ENCODE results near the gene ZNF578.
"Not testable (repeated sequence)": the region's sequence is repeated elsewhere in the genome, so short reads cannot be mapped to it uniquely, and the experiment has no call there.

ZNF578 gene

DNA sequence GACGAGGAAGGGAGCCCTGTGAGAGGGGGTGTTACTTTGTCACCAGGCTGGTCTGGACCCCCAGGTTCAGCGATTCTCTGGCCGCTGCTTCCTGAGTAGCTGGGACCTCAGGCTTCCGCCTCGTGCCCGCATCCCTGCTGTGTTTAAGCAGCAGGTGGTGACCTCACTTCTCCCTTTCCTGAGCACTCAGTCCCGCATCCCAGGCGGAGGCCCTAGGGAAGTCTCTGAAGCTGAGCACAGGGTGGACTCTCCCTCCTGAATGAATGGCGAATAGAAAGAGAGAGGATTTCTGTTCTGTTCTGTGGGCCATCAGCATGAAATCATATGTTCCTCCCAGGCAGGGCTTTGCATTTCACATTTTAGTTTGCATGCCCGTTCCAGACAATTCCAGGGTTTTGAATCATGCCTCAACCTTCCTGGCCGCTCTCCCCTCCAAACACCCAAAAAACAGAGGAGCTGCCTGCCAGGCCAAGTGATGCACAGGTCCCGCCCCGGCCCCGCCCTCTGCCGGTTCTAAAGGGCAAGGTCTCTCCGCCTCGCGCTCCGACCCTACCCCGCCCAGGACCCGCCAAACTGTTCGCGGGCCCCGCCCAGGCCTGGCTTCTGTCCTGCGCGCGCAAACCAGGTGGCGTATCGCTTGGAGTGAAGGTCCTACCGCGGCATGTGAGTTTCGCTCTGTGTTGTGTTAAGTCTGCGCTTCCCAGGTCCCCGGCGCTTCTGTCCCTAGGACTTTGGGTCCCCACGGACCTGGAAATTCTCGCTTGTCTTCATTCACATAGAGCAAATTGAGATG is 39.0 kb downstream of the ZNF578 start:
- H3K4me3 ChIP-seq (ENCODE audit: low read depth, low read length): no peak overlapping the region
- ChIA-PET CTCF (no interaction called here), POLR2A (no interaction called here)
- TF ChIP-seq, protein P1, sequence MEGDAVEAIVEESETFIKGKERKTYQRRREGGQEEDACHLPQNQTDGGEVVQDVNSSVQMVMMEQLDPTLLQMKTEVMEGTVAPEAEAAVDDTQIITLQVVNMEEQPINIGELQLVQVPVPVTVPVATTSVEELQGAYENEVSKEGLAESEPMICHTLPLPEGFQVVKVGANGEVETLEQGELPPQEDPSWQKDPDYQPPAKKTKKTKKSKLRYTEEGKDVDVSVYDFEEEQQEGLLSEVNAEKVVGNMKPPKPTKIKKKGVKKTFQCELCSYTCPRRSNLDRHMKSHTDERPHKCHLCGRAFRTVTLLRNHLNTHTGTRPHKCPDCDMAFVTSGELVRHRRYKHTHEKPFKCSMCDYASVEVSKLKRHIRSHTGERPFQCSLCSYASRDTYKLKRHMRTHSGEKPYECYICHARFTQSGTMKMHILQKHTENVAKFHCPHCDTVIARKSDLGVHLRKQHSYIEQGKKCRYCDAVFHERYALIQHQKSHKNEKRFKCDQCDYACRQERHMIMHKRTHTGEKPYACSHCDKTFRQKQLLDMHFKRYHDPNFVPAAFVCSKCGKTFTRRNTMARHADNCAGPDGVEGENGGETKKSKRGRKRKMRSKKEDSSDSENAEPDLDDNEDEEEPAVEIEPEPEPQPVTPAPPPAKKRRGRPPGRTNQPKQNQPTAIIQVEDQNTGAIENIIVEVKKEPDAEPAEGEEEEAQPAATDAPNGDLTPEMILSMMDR (IDR thresholded peaks at IDR 0.05; ENCODE audit: insufficient read depth, low read length, missing control alignments): no peak
- no peak for DNase-seq (ENCODE audit: low read depth, low spot score)

DNA sequence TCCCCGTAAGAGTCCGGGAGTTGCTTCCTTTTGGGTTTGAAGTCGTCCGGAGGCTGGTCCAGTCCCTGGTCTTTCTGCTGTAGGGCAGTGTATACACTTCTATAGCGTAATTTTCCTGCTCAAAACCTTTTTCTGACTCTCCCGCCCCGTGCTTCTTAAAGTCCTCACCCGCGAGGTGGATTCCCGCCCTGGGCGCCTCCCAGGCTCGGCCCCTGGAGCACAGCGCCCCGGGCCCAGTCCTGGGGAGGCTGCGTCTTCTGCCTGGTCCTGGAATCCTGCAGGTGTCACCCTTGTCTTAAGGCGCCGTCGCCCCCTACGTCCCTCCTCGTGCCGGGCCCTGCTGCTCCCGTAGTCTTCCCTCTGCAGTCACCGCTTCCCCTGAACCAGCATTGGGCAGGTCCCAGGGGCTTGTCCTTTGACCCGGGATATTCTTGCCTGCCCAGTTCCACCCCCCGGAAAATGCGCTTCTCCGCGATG is 39.7 kb downstream of the ZNF578 start:
- H3K4me3 ChIP-seq (ENCODE audit: low read depth, low read length): no peak overlapping the region

GRCh38 chr19:52494518-52494917 is 41.2 kb downstream of the ZNF578 start:
- DNase-seq (ENCODE audit: low read depth, low spot score): no peak
- POLR2A ChIA-PET: no interaction called here
- H3K4me3 ChIP-seq (ENCODE audit: low read depth, low read length): no peak overlapping the region
- CTCF ChIA-PET: no interaction called here
- TF ChIP-seq, protein P1 (IDR thresholded peaks at IDR 0.05; ENCODE audit: insufficient read depth, low read length, missing control alignments): no peak

More for the DNA sequence above, 39.7 kb downstream of the ZNF578 start:
- POLR2A ChIA-PET: no interaction called here
- TF ChIP-seq, protein P1 (IDR thresholded peaks at IDR 0.05; ENCODE audit: insufficient read depth, low read length, missing control alignments): no peak
- no peak for DNase-seq (ENCODE audit: low read depth, low spot score)
- CTCF ChIA-PET: no interaction called here

DNA sequence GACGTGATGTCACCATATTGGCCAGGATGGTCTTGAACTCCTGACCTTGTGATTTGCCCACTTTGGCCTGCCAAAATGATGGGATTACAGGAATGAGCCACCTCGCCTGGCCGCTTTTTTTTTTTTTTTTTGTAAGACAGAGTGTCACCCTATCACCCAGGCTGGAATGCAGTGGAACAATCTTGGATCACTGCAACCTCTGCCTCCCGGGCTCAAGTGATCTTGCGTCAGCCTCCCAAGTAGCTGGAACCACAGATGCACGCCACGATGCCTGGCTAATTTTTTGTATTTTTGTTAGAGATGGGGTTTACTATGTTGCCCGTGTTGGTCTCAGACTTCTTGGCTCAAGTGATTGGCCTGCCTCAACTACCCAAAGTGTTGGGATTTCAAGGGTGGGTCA is 45.2 kb downstream of the ZNF578 start:
- H3K4me3 ChIP-seq (ENCODE audit: low read depth, low read length): no peak overlapping the region
- DNase-seq (ENCODE audit: low read depth, low spot score): no peak
- ChIA-PET CTCF (no interaction called here), POLR2A (no interaction called here)
- TF ChIP-seq, protein P1 (IDR thresholded peaks at IDR 0.05; ENCODE audit: insufficient read depth, low read length, missing control alignments): no peak

DNA sequence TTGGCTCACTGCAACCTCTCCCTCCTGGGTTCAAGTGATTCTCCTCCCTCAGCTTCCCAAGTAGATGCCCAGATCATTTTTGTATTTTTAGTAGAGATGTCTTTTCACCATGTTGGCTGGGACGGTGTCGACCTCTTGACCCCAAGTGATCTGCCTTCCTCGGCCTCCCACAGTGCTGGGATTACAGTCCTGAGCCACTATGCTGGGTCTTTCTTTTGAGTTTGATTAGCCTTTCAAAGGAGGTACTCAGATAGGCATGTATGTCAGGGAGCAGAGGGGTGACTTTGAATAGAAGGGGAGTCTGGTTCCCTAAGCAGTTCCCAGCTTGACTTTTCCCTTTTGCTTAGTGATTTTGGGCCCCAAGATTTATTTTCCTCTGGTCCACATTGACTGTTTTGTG is 47.1 kb downstream of the ZNF578 start:
- DNase-seq (ENCODE audit: low read depth, low spot score); CTCF ChIA-PET; H3K4me3 ChIP-seq (ENCODE audit: low read depth, low read length); POLR2A ChIA-PET: not testable (repeated sequence)

DNA sequence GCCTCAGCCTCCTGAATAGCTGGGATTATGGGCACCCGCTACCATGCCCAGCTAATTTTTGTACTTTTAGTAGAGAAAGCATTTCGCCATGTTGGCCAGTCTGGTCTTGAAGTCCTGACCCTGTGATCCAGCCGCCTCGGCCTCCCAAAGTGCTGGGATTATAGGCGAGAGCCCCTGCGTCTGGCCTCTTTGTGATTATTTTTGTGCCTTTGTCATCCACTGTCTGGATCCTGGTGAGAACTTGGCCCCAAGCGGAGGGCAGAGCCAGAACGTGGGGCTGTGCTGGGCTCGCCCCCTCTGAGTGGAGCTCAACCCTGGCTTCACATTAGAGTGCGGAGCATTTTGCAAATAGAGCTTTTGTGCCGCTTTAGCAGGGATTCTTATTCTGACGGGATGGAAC is 47.6 kb downstream of the ZNF578 start:
- CTCF ChIA-PET; H3K4me3 ChIP-seq (ENCODE audit: low read depth, low read length); DNase-seq (ENCODE audit: low read depth, low spot score); POLR2A ChIA-PET: not testable (repeated sequence)

DNA sequence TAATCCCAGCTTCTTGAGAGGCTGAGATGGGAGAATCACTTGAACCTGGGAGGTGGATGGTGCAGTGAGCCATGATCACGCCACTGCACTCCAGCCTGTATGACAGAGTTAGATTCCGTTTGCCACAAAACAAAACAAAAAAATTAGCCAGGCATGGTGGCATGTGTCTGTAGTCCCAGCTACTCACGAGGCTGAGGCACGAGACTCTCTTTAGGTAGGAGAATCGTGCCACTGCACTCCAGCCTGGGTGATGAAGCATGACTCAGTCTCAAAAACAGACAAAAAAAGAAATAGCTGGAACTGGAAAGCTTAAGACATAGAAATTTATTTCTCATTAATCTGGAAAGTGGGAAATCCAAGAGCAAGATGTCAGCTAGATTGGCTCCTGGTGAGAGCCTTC is 53.9 kb downstream of the ZNF578 start:
- DNase-seq (ENCODE audit: low read depth, low spot score): no peak
- TF ChIP-seq, protein P1 (IDR thresholded peaks at IDR 0.05; ENCODE audit: insufficient read depth, low read length, missing control alignments): no peak
- POLR2A ChIA-PET: no interaction called here
- CTCF ChIA-PET: no interaction called here
- no peak overlapping the region for H3K4me3 ChIP-seq (ENCODE audit: low read depth, low read length)
